ENCODE measurements around the gene SUN5.
"Not testable (repeated sequence)": the region's sequence is repeated elsewhere in the genome, so short reads cannot be mapped to it uniquely, and the experiment has no call there.

SUN5 gene, protein sequence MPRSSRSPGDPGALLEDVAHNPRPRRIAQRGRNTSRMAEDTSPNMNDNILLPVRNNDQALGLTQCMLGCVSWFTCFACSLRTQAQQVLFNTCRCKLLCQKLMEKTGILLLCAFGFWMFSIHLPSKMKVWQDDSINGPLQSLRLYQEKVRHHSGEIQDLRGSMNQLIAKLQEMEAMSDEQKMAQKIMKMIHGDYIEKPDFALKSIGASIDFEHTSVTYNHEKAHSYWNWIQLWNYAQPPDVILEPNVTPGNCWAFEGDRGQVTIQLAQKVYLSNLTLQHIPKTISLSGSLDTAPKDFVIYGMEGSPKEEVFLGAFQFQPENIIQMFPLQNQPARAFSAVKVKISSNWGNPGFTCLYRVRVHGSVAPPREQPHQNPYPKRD
- total RNA-seq = 0 reads per million in 9 experiments

DNA sequence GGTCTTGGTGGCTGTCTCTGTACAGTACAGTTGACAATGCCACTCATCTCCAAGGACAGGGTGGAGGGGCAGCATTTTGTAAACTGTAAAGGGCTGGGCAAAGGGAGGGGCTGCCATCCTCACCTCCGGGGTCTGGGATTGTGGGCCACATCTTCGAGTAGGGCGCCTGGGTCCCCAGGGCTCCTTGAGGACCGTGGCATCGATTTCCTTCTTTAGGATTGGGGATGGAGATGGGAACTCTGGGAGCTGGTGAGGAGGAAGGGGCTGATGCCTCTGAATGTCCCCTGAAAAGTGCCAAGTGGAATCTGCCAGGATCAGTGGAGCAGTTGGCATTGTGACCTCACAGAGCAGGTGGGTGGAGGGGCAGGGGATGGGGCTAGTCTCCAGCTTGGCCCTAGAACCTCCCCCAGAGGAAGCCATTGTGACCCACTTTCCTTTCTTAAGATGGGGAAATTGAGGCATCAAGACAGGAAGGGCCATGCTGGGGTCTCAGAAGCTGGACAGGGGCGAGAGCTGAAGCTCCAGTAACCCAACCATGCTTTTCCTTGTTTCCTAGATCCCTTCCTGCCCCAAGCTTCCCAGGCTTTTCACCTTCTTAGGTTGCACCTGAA is at the start of gene SUN5:
SUN5 (minus strand) TSS at position 293 of the 611 bp plus-strand sequence; CDS start at position 200, 93 bp downstream.
- Mint-ChIP-seq H3K27ac (no peak within 1 kb of the TSS), H3K36me3 (ENCODE audit: insufficient read depth) (no peaks in the 10 kb centered on the region), H3K9me3 (peaks cover 3 to 6% of the 10 kb centered on the region in 2 donors), H3K4me1 (ENCODE audit: low read depth in 2 of 2) (peaks cover 3 to 8% of the 10 kb centered on the region in 2 donors), H3K27me3 (no peaks in the 10 kb centered on the region), H3K4me3 (no peak within 1 kb of the TSS)
- DNase-seq (no peak), ATAC-seq (replicated peaks) (no peak)

DNA sequence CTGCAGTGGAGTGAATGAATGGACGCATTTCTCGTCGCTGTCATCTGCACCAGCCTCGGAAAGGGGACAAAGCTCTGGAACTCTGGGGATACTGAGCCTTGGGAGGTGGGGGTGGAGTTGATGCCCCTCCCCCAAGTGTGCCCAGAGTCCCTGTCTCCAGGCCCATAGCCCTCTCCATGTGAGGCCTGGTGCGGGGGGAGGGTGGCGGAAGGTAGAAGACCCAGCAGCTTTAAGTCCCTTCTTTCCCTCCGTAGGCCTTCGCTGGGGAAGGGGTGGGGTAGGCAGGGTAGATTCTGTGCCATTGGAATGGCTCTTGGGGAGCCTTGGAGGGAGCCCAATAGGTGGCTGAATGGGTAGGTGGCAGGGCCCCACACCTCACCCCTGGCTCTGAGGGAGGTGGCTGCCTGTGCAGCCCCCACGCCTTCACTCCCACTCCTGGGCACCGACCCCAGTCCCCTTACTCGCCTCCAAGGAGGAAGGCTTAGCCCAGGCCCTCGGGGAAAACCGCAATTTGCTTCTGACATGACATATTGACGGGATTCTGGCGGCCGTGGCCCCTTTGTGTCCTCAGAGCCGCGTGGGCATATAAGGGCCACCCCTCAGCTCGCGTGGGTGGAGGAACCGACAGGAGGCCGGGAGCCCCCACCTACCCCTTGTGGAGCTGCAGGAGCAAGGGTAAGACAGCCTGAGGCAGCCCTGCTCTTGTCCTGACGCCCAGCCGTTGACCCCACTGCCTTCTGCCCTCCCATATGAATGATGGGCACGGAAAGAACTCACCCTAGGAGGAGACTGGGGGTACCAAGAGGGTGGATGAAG is 49.3 kb upstream of the SUN5 start, which contains the start of gene BPIFB3:
BPIFB3 (plus strand) TSS at position 613 of the 816 bp plus-strand sequence. CDS start 1,533 bp downstream, outside the sequence.
- Mint-ChIP-seq H3K4me3 (no peak within 1 kb of the TSS), H3K27ac (peak within 1 kb of the TSS in 1 of 2 donors; percentile 75)
- no peak for DNase-seq

DNA sequence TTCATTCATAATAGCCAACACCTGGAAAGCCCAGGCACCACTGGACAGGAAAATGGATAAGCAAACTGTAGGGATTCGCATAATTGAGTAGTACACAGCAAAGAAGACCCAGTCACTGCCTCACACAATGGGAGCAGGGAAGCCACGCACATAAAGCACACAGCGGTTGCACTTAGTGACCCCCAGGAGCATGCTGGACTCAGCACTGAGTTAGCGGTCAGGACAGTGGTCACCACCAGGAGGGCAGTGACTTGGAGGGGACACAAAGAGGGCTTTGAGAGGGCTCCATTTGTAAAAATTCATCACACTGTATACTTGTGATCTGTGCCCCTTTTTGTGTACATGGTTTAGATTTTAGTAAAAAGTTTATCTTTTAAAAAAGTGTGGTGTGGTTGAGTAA is 47.1 kb upstream of the SUN5 start:
- Mint-ChIP-seq H3K4me1 (ENCODE audit: low read depth in 2 of 2) (peaks cover 0 to 4% of the 10 kb centered on the region in 2 donors), H3K4me3 (no peak overlapping the region), H3K36me3 (ENCODE audit: insufficient read depth) (peaks cover 5% of the 10 kb centered on the region), H3K27ac (peak overlapping the region; percentile 22 to 45), H3K9me3 (no peaks in the 10 kb centered on the region), H3K27me3 (no peaks in the 10 kb centered on the region)
- ATAC-seq (replicated peaks) (no peak), DNase-seq (no peak)

More for the DNA sequence above, 49.3 kb upstream of the SUN5 start, which contains the start of gene BPIFB3:
- Mint-ChIP-seq H3K27me3 (no peaks in the 10 kb centered on the region), H3K9me3 (no peaks in the 10 kb centered on the region), H3K36me3 (ENCODE audit: insufficient read depth) (peaks cover under 1% of the 10 kb centered on the region), H3K4me1 (ENCODE audit: low read depth in 2 of 2) (peaks cover 0 to 6% of the 10 kb centered on the region in 2 donors)
- ATAC-seq (replicated peaks) = no peak

DNA sequence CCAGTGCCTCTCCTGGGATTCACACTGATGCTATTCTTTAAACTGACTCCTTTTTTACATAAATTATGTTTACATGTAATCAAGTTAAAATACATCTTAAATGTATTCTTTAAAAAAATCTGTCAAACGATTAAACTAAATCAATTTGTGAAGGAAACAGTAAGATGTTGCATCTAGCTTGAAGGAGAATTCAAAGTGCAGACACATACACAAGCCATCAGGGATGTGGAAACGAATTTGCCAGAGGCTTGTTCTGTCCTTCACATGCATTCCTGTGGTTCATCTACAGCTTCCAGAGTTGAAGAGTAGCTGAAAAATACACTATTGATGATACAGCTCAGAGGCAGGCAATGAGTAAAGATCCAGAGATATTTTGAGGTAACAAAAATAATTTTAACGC is 42.2 kb upstream of the SUN5 start:
- Mint-ChIP-seq H3K4me1 (ENCODE audit: low read depth in 2 of 2) (peaks cover 0 to 2% of the 10 kb centered on the region in 2 donors), H3K27me3 (no peaks in the 10 kb centered on the region), H3K9me3 (peaks cover 0 to 12% of the 10 kb centered on the region in 2 donors), H3K4me3 (no peak overlapping the region), H3K27ac (no peak overlapping the region), H3K36me3 (ENCODE audit: insufficient read depth) (peaks cover 5% of the 10 kb centered on the region)
- no peak for ATAC-seq (replicated peaks)
- DNase-seq = no peak

DNA sequence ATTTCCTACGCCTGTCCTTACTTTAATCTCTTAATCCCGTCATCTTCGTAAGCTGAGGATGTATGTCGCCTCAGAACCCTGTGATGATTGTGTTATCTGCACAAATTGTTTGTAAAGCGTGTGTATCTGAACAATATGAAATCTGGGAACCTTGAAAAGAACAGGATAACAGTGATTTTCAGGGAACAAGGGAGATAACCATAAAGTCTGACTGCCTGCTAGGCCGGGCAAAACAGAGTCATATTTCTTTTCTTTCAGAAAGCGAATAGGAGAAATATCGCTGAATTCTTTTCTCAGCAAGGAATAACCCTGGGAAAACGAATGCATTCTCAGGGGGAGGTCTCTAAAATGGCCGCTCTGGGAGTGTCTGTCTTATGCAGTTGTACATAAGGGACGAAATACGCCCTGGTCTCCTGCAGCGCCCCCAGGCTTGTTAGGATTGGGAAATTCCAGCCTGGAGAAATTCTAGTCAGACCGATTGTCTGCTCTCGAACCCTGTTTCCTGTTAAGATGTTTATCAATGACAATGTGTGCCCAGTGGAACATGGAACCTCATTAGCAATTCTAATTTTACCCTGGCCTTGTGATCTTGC is 41.0 kb upstream of the SUN5 start:
- not testable (repeated sequence) for DNase-seq; H3K27ac Mint-ChIP-seq; H3K4me1 Mint-ChIP-seq (ENCODE audit: low read depth in 2 of 2); ATAC-seq (replicated peaks); H3K36me3 Mint-ChIP-seq (ENCODE audit: insufficient read depth); H3K4me3 Mint-ChIP-seq; H3K27me3 Mint-ChIP-seq
- H3K9me3 Mint-ChIP-seq = peaks cover 0 to 12% of the 10 kb centered on the region in 2 donors

DNA sequence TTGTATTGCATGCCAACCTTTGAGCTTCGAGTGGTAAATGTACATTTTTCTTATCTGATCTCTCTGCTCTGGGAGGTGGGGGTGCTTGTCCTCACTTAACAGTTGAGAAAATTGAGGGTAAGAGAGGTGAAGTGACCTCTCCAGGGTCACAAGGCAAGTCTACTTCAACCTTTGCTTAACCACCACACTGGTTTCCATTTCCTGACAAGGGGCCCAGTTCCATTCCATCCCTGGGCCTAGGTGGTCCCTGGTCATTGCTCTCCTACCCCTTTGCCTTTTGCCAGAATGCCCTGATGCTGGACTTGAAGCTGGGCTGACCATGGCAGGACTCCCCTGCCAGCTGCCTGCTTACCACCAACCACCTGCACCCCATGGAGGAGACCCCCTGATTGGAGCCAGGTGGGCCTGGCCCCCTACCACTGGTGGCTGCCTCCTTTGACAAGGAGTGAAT is 39.5 kb upstream of the SUN5 start:
- H3K9me3 Mint-ChIP-seq = peaks cover 0 to 12% of the 10 kb centered on the region in 2 donors
- H3K4me3 Mint-ChIP-seq = no peak overlapping the region
- DNase-seq = no peak
- H3K27me3 Mint-ChIP-seq = no peaks in the 10 kb centered on the region
- no peaks in the 10 kb centered on the region for H3K4me1 Mint-ChIP-seq (ENCODE audit: low read depth in 2 of 2)
- no peak overlapping the region for H3K27ac Mint-ChIP-seq
- peaks cover 5% of the 10 kb centered on the region for H3K36me3 Mint-ChIP-seq (ENCODE audit: insufficient read depth)
- no peak for ATAC-seq (replicated peaks)

DNA sequence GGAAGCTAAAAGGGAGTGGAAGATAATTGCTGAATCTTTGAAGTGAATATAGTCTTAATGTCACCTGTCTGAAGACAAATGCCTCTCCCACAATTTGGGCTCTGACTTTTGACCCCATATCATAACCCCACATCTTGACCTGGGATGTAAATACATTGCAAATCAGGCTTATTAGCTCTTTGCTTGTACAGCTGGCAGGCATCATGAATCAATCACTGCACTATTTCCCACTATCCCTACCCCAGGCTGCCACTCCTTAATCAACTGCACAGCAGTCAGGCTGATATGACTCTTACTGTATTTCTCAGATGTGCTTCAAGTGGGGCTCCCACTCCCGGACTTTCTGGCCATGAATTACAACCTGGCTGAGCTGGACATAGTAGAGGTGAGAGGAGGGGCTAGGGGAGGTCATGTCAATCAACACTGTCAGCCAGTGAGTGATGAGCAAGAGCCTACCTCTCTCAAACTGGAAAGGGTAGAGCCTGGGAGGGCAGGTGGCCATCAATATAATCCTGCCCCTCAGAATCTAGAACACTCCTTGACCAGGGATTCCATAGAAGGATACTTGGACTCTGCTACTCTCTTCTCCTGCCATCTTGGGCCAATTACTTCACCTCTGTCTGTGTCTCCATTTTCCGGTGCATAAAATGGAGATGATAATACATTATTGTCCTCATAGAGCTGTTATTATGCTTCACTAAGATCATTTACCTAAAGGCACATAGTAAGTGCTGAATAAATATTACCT is 38.9 kb upstream of the SUN5 start:
- Mint-ChIP-seq H3K27ac (no peak overlapping the region), H3K36me3 (ENCODE audit: insufficient read depth) (peaks cover 1% of the 10 kb centered on the region), H3K4me3 (no peak overlapping the region), H3K4me1 (ENCODE audit: low read depth in 2 of 2) (no peaks in the 10 kb centered on the region), H3K27me3 (peaks cover 0 to 4% of the 10 kb centered on the region in 2 donors), H3K9me3 (peaks cover 0 to 12% of the 10 kb centered on the region in 2 donors)
- ATAC-seq (replicated peaks) (no peak), DNase-seq (no peak)

DNA sequence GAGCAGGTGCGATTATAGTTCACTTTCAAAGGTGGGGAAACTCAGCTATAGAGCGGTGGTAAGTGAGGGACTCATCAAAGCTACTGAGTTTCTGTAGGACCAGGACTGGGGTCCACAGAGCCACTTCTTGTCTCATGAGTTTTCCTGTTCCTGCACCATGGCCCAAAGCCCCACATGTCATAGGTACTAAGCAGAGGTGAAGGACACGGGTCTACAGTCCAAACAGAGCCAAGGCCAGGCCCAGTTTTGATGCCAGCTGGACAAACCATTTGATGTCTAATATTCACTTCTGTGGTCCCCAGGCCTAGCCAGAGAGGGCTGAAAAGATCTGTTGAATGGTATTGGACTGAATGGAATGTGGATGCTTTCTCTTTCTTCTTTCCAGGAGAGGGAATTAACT is 38.2 kb upstream of the SUN5 start:
- Mint-ChIP-seq H3K9me3 (peaks cover 0 to 12% of the 10 kb centered on the region in 2 donors), H3K4me1 (ENCODE audit: low read depth in 2 of 2) (no peaks in the 10 kb centered on the region), H3K4me3 (no peak overlapping the region), H3K27ac (no peak overlapping the region), H3K27me3 (peaks cover 0 to 8% of the 10 kb centered on the region in 2 donors), H3K36me3 (ENCODE audit: insufficient read depth) (no peaks in the 10 kb centered on the region)
- no peak for DNase-seq
- ATAC-seq (replicated peaks) = no peak

DNA sequence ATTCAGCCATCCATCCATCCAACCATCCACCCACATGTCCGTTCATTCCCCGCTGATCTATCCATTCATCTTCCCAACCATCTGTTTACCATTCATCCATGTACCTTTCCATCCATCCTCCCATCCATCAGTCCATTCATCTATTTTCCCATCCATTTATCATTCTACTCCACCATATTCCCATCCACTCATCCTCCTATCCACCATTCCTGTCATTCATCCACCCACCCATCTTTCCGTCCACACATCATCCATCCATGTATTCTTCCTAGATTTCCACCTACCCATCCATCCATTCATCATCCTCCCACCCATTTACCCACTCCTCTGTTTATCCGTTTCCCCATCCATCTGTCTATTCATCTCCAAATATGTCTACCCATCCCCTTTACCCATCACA is 34.0 kb upstream of the SUN5 start:
- peaks cover 2% of the 10 kb centered on the region for H3K36me3 Mint-ChIP-seq (ENCODE audit: insufficient read depth)
- no peak overlapping the region for H3K4me3 Mint-ChIP-seq
- no peaks in the 10 kb centered on the region for H3K9me3 Mint-ChIP-seq
- H3K27me3 Mint-ChIP-seq = peaks cover 0 to 8% of the 10 kb centered on the region in 2 donors
- no peak overlapping the region for H3K27ac Mint-ChIP-seq
- ATAC-seq (replicated peaks) (no peak), DNase-seq (no peak)
- no peaks in the 10 kb centered on the region for H3K4me1 Mint-ChIP-seq (ENCODE audit: low read depth in 2 of 2)

DNA sequence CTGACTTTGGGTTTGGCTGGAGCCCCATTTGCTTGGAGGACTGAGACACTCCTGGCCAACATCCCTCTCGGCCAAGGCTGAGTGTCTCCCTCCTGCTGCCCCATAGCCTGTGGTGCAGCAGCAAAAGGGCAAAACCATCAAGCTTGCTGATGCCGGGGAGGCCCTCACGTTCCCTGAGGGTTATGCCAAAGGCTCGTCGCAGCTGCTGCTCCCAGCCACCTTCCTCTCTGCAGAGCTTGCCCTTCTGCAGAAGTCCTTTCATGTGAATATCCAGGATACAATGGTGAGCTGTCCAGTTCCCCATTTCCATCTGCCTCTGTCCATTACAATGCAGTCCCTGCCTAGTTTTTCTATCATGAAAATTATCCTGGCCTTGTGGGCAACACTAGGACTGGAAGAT is 33.2 kb upstream of the SUN5 start:
- no peak overlapping the region for H3K4me3 Mint-ChIP-seq
- H3K27me3 Mint-ChIP-seq = peaks cover 0 to 8% of the 10 kb centered on the region in 2 donors
- DNase-seq (no peak), ATAC-seq (replicated peaks) (no peak)
- no peaks in the 10 kb centered on the region for H3K9me3 Mint-ChIP-seq
- peaks cover 5% of the 10 kb centered on the region for H3K36me3 Mint-ChIP-seq (ENCODE audit: insufficient read depth)
- no peak overlapping the region for H3K27ac Mint-ChIP-seq
- H3K4me1 Mint-ChIP-seq (ENCODE audit: low read depth in 2 of 2) = no peaks in the 10 kb centered on the region

DNA sequence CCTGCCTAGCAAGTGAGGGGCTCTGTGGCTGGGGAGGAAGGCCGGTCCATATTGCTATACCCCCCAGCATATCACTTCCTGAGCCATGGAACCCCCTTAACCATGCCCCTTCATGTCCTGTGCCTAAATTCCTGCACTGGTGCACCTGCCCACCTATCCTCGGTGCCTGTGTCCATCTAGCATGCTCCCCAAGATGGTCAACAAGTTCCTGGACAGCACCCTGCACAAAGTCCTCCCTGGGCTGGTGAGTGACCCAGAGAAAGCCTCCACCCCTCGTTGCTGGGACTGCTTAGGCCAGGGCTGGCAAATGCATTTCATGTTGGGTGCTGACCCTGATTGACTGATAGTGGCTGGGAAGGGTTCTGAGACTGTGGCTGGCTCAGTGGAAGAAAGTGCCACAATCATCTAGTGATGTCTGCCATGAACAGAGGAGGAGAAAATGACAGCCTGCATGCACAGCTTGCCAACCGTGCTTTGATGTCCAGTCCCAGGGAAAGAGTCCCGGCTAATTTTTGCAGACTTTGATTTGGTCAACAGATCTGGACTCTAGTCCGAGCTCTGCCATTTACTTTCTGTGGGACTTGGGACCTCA is 30.8 kb upstream of the SUN5 start:
- H3K4me1 Mint-ChIP-seq (ENCODE audit: low read depth in 2 of 2) = no peaks in the 10 kb centered on the region
- no peak overlapping the region for H3K27ac Mint-ChIP-seq
- no peak overlapping the region for H3K4me3 Mint-ChIP-seq
- no peaks in the 10 kb centered on the region for H3K9me3 Mint-ChIP-seq
- ATAC-seq (replicated peaks) = no peak
- H3K36me3 Mint-ChIP-seq (ENCODE audit: insufficient read depth) = peaks cover 5% of the 10 kb centered on the region
- DNase-seq = no peak
- H3K27me3 Mint-ChIP-seq = peaks cover 0 to 8% of the 10 kb centered on the region in 2 donors

DNA sequence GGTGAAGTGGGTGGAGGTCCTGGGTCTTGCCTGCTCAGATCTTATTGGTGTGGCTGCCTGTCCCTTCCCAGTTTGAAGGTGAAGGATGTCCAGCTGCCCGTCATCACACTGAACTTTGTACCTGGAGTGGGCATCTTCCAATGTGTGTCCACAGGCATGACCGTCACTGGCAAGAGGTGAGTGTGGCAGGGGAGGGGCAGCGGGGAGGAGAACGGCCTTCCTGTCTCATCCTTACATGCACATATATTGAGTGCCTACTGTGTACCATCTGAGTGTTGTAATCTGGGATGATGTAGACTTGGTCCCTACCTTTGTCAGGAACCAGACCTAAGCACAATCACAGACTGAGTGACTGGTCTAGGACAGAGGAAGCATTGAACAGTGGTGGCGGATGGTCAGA is 29.9 kb upstream of the SUN5 start:
- Mint-ChIP-seq H3K27ac (no peak overlapping the region), H3K4me1 (ENCODE audit: low read depth in 2 of 2) (no peaks in the 10 kb centered on the region), H3K36me3 (ENCODE audit: insufficient read depth) (peaks cover 5% of the 10 kb centered on the region), H3K9me3 (no peaks in the 10 kb centered on the region), H3K27me3 (peaks cover 0 to 8% of the 10 kb centered on the region in 2 donors), H3K4me3 (no peak overlapping the region)
- DNase-seq = no peak
- ATAC-seq (replicated peaks) = no peak
